HEK293 (cell line): ENCODE results near the gene TSPAN11.

Experiments used
- CTCF ChIA-PET: fragments of 350-600 bp; formaldehyde crosslinking; extraction: SDS; loops from one replicate; lab custom pipeline; 2021; ENCODE audit warnings: antibody characterized with exemption; lab: Yijun Ruan, JAX
- POLR2A ChIA-PET: fragments of 300-600 bp; formaldehyde crosslinking; extraction: SDS; loops from one replicate; lab custom pipeline; 2020; ENCODE audit warnings: antibody characterized with exemption, inconsistent platforms; lab: Yijun Ruan, JAX
- H3K27ac ChIP-seq: fragments of 200-500 bp; sonication (Bioruptor generic); 2 replicates; pipeline ENCODE4 v1.5.1; 2014; ENCODE audit warnings: low read depth, low read length, control low read depth, inconsistent platforms; ENCODE audit errors: extremely low read depth
- H3K36me3 ChIP-seq, 2 experiments: fragments of 200-500 bp in 1 of 2; sonication (Bioruptor generic) in 1 of 2; 1 replicate in 1 of 2; 2 replicates in 1 of 2; pipeline ENCODE4 v1.5.1; 2014 to 2017; ENCODE audit warnings: inconsistent platforms in 2 of 2, low read length in 2 of 2; ENCODE audit not compliant: control insufficient read depth in 2 of 2, insufficient read depth in 1 of 2
- H3K4me1 ChIP-seq: fragments of 200-500 bp; sonication (Bioruptor generic); 2 replicates; pipeline ENCODE4 v1.5.1; 2014; ENCODE audit warnings: mild to moderate bottlenecking, low read length, inconsistent platforms; ENCODE audit not compliant: control insufficient read depth, insufficient read depth
- H3K4me3 ChIP-seq: 2 replicates; pipeline ENCODE4 v1.5.1; 2011; ENCODE audit warnings: low read depth, mild to moderate bottlenecking, control low read depth, low read length, moderate library complexity
- H3K9me3 ChIP-seq: fragments of 200-500 bp; sonication (Bioruptor generic); 2 replicates; pipeline ENCODE4 v1.5.1; 2014; ENCODE audit warnings: low read depth, low read length, inconsistent platforms; ENCODE audit not compliant: control insufficient read depth, insufficient read depth
- ATF2 ChIP-seq: fragments of 450-650 bp; formaldehyde crosslinking; IDR thresholded peaks from 2 replicates; pipeline ENCODE4 v1.5.1; 2016; ENCODE audit warnings: missing biosample characterization, missing genetic modification characterization, low read depth
- BCL11A ChIP-seq: fragments of 450-650 bp; formaldehyde crosslinking; IDR thresholded peaks from 2 replicates; pipeline ENCODE4 v1.5.1; 2016; ENCODE audit warnings: low read depth, missing biosample characterization, missing genetic modification characterization
- CTCF ChIP-seq: fragments of 450-650 bp; formaldehyde crosslinking; IDR thresholded peaks from 2 replicates; pipeline ENCODE4 v1.5.1; 2016; ENCODE audit warnings: missing biosample characterization, missing genetic modification characterization
- GLIS1 ChIP-seq: fragments of 450-650 bp; formaldehyde crosslinking; IDR thresholded peaks from 2 replicates; pipeline ENCODE4 v1.5.1; 2016; ENCODE audit warnings: missing biosample characterization, missing genetic modification characterization
- HOXD13 ChIP-seq: sonication (generic); formaldehyde crosslinking; IDR thresholded peaks from 2 replicates; pipeline ENCODE4 v1.8.0; 2022; ENCODE audit warnings: missing genetic modification reagents, borderline replicate concordance
- KLF1 ChIP-seq: fragments of 450-650 bp; formaldehyde crosslinking; IDR thresholded peaks from 2 replicates; pipeline ENCODE4 v1.5.1; 2016; ENCODE audit warnings: missing biosample characterization, missing genetic modification characterization
- SALL2 ChIP-seq: fragments of 450-650 bp; formaldehyde crosslinking; IDR thresholded peaks from 2 replicates; pipeline ENCODE4 v1.5.0; 2017; ENCODE audit warnings: missing biosample characterization, mild to moderate bottlenecking, missing genetic modification characterization, borderline replicate concordance
- ZBTB1 ChIP-seq: fragments of 450-650 bp; formaldehyde crosslinking; IDR thresholded peaks from 2 replicates; pipeline ENCODE4 v1.5.1; 2016; ENCODE audit warnings: missing biosample characterization, missing genetic modification characterization
- ZBTB8A ChIP-seq: fragments of 450-650 bp; formaldehyde crosslinking; IDR thresholded peaks from 2 replicates; pipeline ENCODE4 v1.5.1; 2016; ENCODE audit warnings: missing biosample characterization, missing genetic modification characterization
- ZFP41 ChIP-seq: fragments of 450-650 bp; formaldehyde crosslinking; IDR thresholded peaks from 2 replicates; pipeline ENCODE4 v1.5.1; 2016; ENCODE audit warnings: missing biosample characterization, missing genetic modification characterization, borderline replicate concordance
- ZNF24 ChIP-seq: fragments of 450-650 bp; formaldehyde crosslinking; IDR thresholded peaks from 2 replicates; pipeline ENCODE4 v1.5.1; 2016; ENCODE audit warnings: missing biosample characterization, missing genetic modification characterization
- ZNF248 ChIP-seq: fragments of 450-650 bp; formaldehyde crosslinking; IDR thresholded peaks from 2 replicates; pipeline ENCODE4 v1.5.1; 2017; ENCODE audit warnings: missing biosample characterization, missing genetic modification characterization
- ZNF280C ChIP-seq: fragments of 450-650 bp; formaldehyde crosslinking; IDR thresholded peaks from 2 replicates; pipeline ENCODE4 v1.5.1; 2016; ENCODE audit warnings: missing biosample characterization, missing genetic modification characterization
- ZNF394 ChIP-seq: fragments of 450-650 bp; formaldehyde crosslinking; IDR thresholded peaks from 2 replicates; pipeline ENCODE4 v1.5.1; 2016; ENCODE audit warnings: missing biosample characterization, missing genetic modification characterization, mild to moderate bottlenecking, moderate library complexity, borderline replicate concordance
- ZNF529 ChIP-seq: fragments of 450-650 bp; formaldehyde crosslinking; IDR thresholded peaks from 2 replicates; pipeline ENCODE4 v1.5.1; 2017; ENCODE audit warnings: missing genetic modification characterization, missing biosample characterization; ENCODE audit not compliant: insufficient replicate concordance
- ZNF548 ChIP-seq: fragments of 450-650 bp; formaldehyde crosslinking; IDR thresholded peaks from 2 replicates; pipeline ENCODE4 v1.5.1; 2016; ENCODE audit warnings: missing biosample characterization, missing genetic modification characterization
- ZNF555 ChIP-seq: fragments of 450-650 bp; formaldehyde crosslinking; conservative IDR thresholded peaks from 2 replicates; pipeline ENCODE4 v1.5.1; 2017; ENCODE audit warnings: missing biosample characterization, mild to moderate bottlenecking, missing genetic modification characterization, inconsistent platforms
- ZNF624 ChIP-seq: fragments of 450-650 bp; formaldehyde crosslinking; IDR thresholded peaks from 2 replicates; pipeline ENCODE4 v1.5.1; 2017; ENCODE audit warnings: missing biosample characterization, missing genetic modification characterization
- ZNF654 ChIP-seq: fragments of 450-650 bp; formaldehyde crosslinking; IDR thresholded peaks from 2 replicates; pipeline ENCODE4 v1.5.1; 2016; ENCODE audit warnings: low read depth, missing biosample characterization, missing genetic modification characterization
- ZNF658 ChIP-seq: fragments of 450-650 bp; formaldehyde crosslinking; IDR thresholded peaks from 2 replicates; pipeline ENCODE4; 2016; ENCODE audit warnings: missing biosample characterization, missing genetic modification characterization
- ZNF660 ChIP-seq: fragments of 450-650 bp; IDR thresholded peaks from 2 replicates; pipeline ENCODE4 v1.5.1; 2018; ENCODE audit warnings: missing biosample characterization, mild to moderate bottlenecking, missing genetic modification characterization
- ZNF670 ChIP-seq: fragments of 450-650 bp; formaldehyde crosslinking; IDR thresholded peaks from 2 replicates; pipeline ENCODE4 v1.5.1; 2016; ENCODE audit warnings: missing biosample characterization, missing genetic modification characterization, low read depth
- ZNF692 ChIP-seq: fragments of 450-650 bp; formaldehyde crosslinking; IDR thresholded peaks from 2 replicates; pipeline ENCODE4 v1.5.1; 2016; ENCODE audit warnings: missing biosample characterization, missing genetic modification characterization
- ZNF768 ChIP-seq: fragments of 450-650 bp; formaldehyde crosslinking; IDR thresholded peaks from 2 replicates; pipeline ENCODE4 v1.5.1; 2018; ENCODE audit warnings: missing biosample characterization, mild to moderate bottlenecking, missing genetic modification characterization
- ZSCAN23 ChIP-seq: fragments of 450-650 bp; formaldehyde crosslinking; IDR thresholded peaks from 2 replicates; pipeline ENCODE4 v1.5.1; 2016; ENCODE audit warnings: missing biosample characterization, missing genetic modification characterization
- ZSCAN4 ChIP-seq: fragments of 450-650 bp; formaldehyde crosslinking; IDR thresholded peaks from 2 replicates; pipeline ENCODE4 v1.5.1; 2017; ENCODE audit warnings: missing biosample characterization, missing genetic modification characterization

Gene TSPAN11

GRCh38 chr12:30985814-30986452 is 59.4 kb downstream of the TSPAN11 start:
- Histone ChIP-seq H3K36me3 (no peaks in the 10 kb centered on the region), H3K27ac (no peak overlapping the region), H3K9me3 (no peaks in the 10 kb centered on the region), H3K4me1 (no peaks in the 10 kb centered on the region), H3K4me3 (no peak overlapping the region)
- CTCF ChIA-PET: interaction anchor here (0.6 to 4.6 kb wide), 24 partner anchors 11 to 286 kb away, joined by 3 to 54 read pairs (median 4); no protein-coding TSS in a partner anchor
- POLR2A ChIA-PET: interaction anchor here (0.5 to 1.2 kb wide), 2 partner anchors 108 to 135 kb away, joined by 3 to 4 read pairs; no protein-coding TSS in a partner anchor
- TF ChIP-seq KLF1 (tag by site-specific recombination): no peak
- TF ChIP-seq CTCF (tag by site-specific recombination): peak; percentile 62
- TF ChIP-seq ZNF660 (tag by site-specific recombination): no peak
- TF ChIP-seq ZNF394 (tag by site-specific recombination): no peak
- TF ChIP-seq ZNF658 (tag by site-specific recombination): no peak
- TF ChIP-seq ZNF555: no peak
- no peak for TF ChIP-seq ZNF670 (tag by site-specific recombination)
- no peak for TF ChIP-seq ZFP41 (tag by site-specific recombination)
- TF ChIP-seq ZSCAN4 (tag by site-specific recombination): no peak
- peak; percentile 48; the same call in 1 of the 2 replicates for TF ChIP-seq GLIS1 (tag by site-specific recombination)
- no peak for TF ChIP-seq ZNF529
- TF ChIP-seq ZSCAN23: no peak
- no peak for TF ChIP-seq ZNF548 (tag by site-specific recombination)
- TF ChIP-seq ZNF280C (tag by site-specific recombination): no peak
- TF ChIP-seq SALL2 (tag by site-specific recombination): no peak
- no peak for TF ChIP-seq ZNF24 (tag by site-specific recombination)
- peak; percentile 46; the same call in 1 of the 2 replicates for TF ChIP-seq ZNF654
- 0 out of 2 replicates have a peak, but pooled peaks have one; percentile 25 for TF ChIP-seq ZNF692 (tag by site-specific recombination)
- no peak for TF ChIP-seq BCL11A (tag by site-specific recombination)
- no peak for TF ChIP-seq ZBTB8A (tag by site-specific recombination)
- TF ChIP-seq HOXD13: no peak
- TF ChIP-seq ZNF248: no peak
- no peak for TF ChIP-seq ZBTB1 (tag by site-specific recombination)
- no peak for TF ChIP-seq ATF2 (tag by site-specific recombination)
- no peak for TF ChIP-seq ZNF624 (tag by site-specific recombination)
- TF ChIP-seq ZNF768 (tag by site-specific recombination): 0 out of 2 replicates have a peak, but pooled peaks have one; percentile 29
